H1 (cell line): ENCODE measurements around the gene KRTAP12-2. TPM values are rescaled to one million over a fixed set of nuclear protein-coding genes. Genes with fewer than 3 reads are reported as not detected.

Source experiments
- CTCF ChIA-PET: fragments of 300-600 bp; sonication (Branson Sonifier 250); formaldehyde crosslinking; loops from one replicate; lab custom pipeline; 2021; ENCODE audit not compliant: partially characterized antibody; lab: Charles Lee
- POLR2A ChIA-PET: fragments of 300-600 bp; sonication (Branson Sonifier 250); formaldehyde crosslinking; loops from one replicate; lab custom pipeline; 2021; ENCODE audit warnings: inconsistent platforms; ENCODE audit not compliant: partially characterized antibody; lab: Charles Lee
- DNase-seq, 2 experiments: peaks; one replicate each; pipeline versions ENCODE4 v3.0.0 to v3.0.0-alpha.2; 2010 to 2022; ENCODE audit warnings: low spot score in 2 of 2, low read depth in 1 of 2, mixed read lengths in 1 of 2
- FAIRE-seq: peaks from 2 replicates; lab custom pipeline; 2011; peaks lifted over from hg19 to GRCh38; lab: Jason Lieb, UNC
- H2AFZ ChIP-seq: 2 replicates; pipeline ENCODE4 v1.8.1; 2012; ENCODE audit warnings: low read length, inconsistent platforms
- H2AK5ac ChIP-seq: 2 replicates; pipeline ENCODE4 v1.6.1; 2013; ENCODE audit warnings: low read depth, low read length
- H2BK120ac ChIP-seq: replicated peaks from 2 replicates; pipeline ENCODE3; 2013; ENCODE audit warnings: low read depth, low read length, inconsistent platforms
- H2BK12ac ChIP-seq: 2 replicates; pipeline ENCODE4 v1.6.1; 2013; ENCODE audit warnings: low read depth, low read length
- H2BK15ac ChIP-seq: 2 replicates; pipeline ENCODE4 v1.6.1; 2013; ENCODE audit warnings: low read length
- H2BK20ac ChIP-seq: 2 replicates; pipeline ENCODE4 v1.6.1; 2013; ENCODE audit warnings: low read length
- H2BK5ac ChIP-seq: 2 replicates; pipeline ENCODE4 v1.6.1; 2013; ENCODE audit warnings: low read depth, low read length
- H3K14ac ChIP-seq: 2 replicates; pipeline ENCODE4 v1.6.1; 2013; ENCODE audit warnings: inconsistent platforms; ENCODE audit not compliant: insufficient read length
- H3K18ac ChIP-seq: 2 replicates; pipeline ENCODE4 v1.6.1; 2013; ENCODE audit warnings: low read length; ENCODE audit errors: extremely low read depth
- H3K23ac ChIP-seq: 2 replicates; pipeline ENCODE4 v1.6.1; 2013; ENCODE audit warnings: inconsistent platforms; ENCODE audit not compliant: insufficient read length
- H3K23me2 ChIP-seq: 2 replicates; pipeline ENCODE4 v1.6.1; 2013; ENCODE audit warnings: low read depth, low read length
- H3K27ac ChIP-seq: 2 replicates; pipeline ENCODE4 v1.6.1; 2011; ENCODE audit warnings: low read depth, low read length, inconsistent platforms
- H3K27me3 ChIP-seq, 4 experiments: replicated peaks in 1 of 4; 1 replicate in 1 of 4; 2 replicates in 3 of 4; pipeline versions ENCODE4 v1.6.1 to v1.8.1; 2011 to 2013; ENCODE audit warnings: low read length in 3 of 4, mild to moderate bottlenecking in 3 of 4, inconsistent platforms in 2 of 4, mixed read lengths in 2 of 4, moderate library complexity in 1 of 4; ENCODE audit not compliant: control insufficient read depth in 3 of 4, insufficient read depth in 3 of 4; ENCODE audit errors: extremely low read depth in 1 of 4
- H3K36me3 ChIP-seq, 4 experiments: 2 replicates each; pipeline versions ENCODE4 v1.6.1 to v1.8.1; 2011 to 2013; ENCODE audit warnings: mild to moderate bottlenecking in 4 of 4, low read length in 3 of 4, moderate library complexity in 2 of 4, control low read depth in 1 of 4, inconsistent platforms in 1 of 4; ENCODE audit not compliant: insufficient read depth in 4 of 4, control insufficient read depth in 2 of 4
- H3K4ac ChIP-seq: replicated peaks from 2 replicates; pipeline ENCODE3; 2013; ENCODE audit warnings: low read length, low read depth, mixed read lengths, inconsistent platforms; ENCODE audit not compliant: insufficient read length
- H3K4me1 ChIP-seq, 4 experiments: replicated peaks in 1 of 4; 1 replicate in 1 of 4; 2 replicates in 3 of 4; pipeline versions ENCODE4 v1.6.1 to v1.8.1; 2011 to 2013; ENCODE audit warnings: low read length in 3 of 4, inconsistent platforms in 2 of 4, mixed read lengths in 1 of 4; ENCODE audit not compliant: insufficient read depth in 4 of 4, control insufficient read depth in 3 of 4
- H3K4me2 ChIP-seq, 2 experiments: 2 replicates each; pipeline versions ENCODE4 v1.6.1 to v1.8.1; 2011 to 2013; ENCODE audit warnings: low read depth in 2 of 2, low read length in 2 of 2, control low read depth in 1 of 2, inconsistent platforms in 1 of 2, mild to moderate bottlenecking in 1 of 2; ENCODE audit not compliant: insufficient read depth in 1 of 2
- H3K4me3 ChIP-seq, 4 experiments: fragments of 200-600, 300-600 bp in 1 of 4; sonication (generic), shearing (Covaris generic), sonication (Bioruptor Twin) in 1 of 4; 2 replicates each; pipeline versions ENCODE4 v1.5.1 to v1.8.1; 2011 to 2016; ENCODE audit warnings: low read length in 4 of 4, low read depth in 3 of 4, control low read depth in 2 of 4, inconsistent platforms in 2 of 4, mild to moderate bottlenecking in 2 of 4, mixed read lengths in 1 of 4, moderate library complexity in 1 of 4; ENCODE audit not compliant: insufficient read depth in 2 of 4; ENCODE audit errors: extremely low read depth in 1 of 4
- H3K56ac ChIP-seq: replicated peaks from 2 replicates; pipeline ENCODE3; 2013; ENCODE audit warnings: low read depth, mild to moderate bottlenecking, mixed read lengths, low read length, inconsistent platforms; ENCODE audit not compliant: insufficient read length
- H3K79me1 ChIP-seq: 2 replicates; pipeline ENCODE4 v1.6.1; 2013; ENCODE audit warnings: low read depth, low read length, control low read depth
- H3K79me2 ChIP-seq, 2 experiments: 2 replicates each; pipeline versions ENCODE4 v1.6.1 to v1.8.1; 2012 to 2013; ENCODE audit warnings: low read length in 2 of 2, mild to moderate bottlenecking in 2 of 2, inconsistent platforms in 1 of 2; ENCODE audit not compliant: insufficient read depth in 2 of 2, control insufficient read depth in 1 of 2
- H3K9ac ChIP-seq, 4 experiments: replicated peaks in 1 of 4; 1 replicate in 1 of 4; 2 replicates in 3 of 4; pipeline versions ENCODE4 v1.6.1 to v1.8.1; 2011 to 2013; ENCODE audit warnings: low read depth in 3 of 4, low read length in 3 of 4, control low read depth in 2 of 4, mild to moderate bottlenecking in 2 of 4, moderate library complexity in 2 of 4, inconsistent platforms in 1 of 4; ENCODE audit errors: extremely low read depth in 1 of 4
- H3K9me3 ChIP-seq, 2 experiments: 2 replicates each; pipeline versions ENCODE4 v1.6.1 to v1.8.1; 2012 to 2013; ENCODE audit warnings: mild to moderate bottlenecking in 2 of 2, moderate library complexity in 2 of 2, control low read depth in 1 of 2, inconsistent platforms in 1 of 2, low read depth in 1 of 2, low read length in 1 of 2, mixed read lengths in 1 of 2; ENCODE audit not compliant: insufficient read depth in 2 of 2
- H4K20me1 ChIP-seq, 2 experiments: replicated peaks in 1 of 2; 2 replicates each; pipeline versions ENCODE3 to v1.8.1; 2011 to 2013; ENCODE audit warnings: inconsistent platforms in 2 of 2, low read length in 2 of 2, mild to moderate bottlenecking in 1 of 2; ENCODE audit not compliant: insufficient read depth in 2 of 2, control insufficient read depth in 1 of 2
- H4K5ac ChIP-seq: 2 replicates; pipeline ENCODE4 v1.6.1; 2013; ENCODE audit warnings: low read length, low read depth, mixed read lengths, inconsistent platforms; ENCODE audit not compliant: insufficient read length
- H4K8ac ChIP-seq: 2 replicates; pipeline ENCODE4 v1.8.0; 2013; ENCODE audit warnings: mild to moderate bottlenecking, moderate library complexity, low read length, inconsistent platforms; ENCODE audit not compliant: insufficient read depth; ENCODE audit errors: extremely low read depth
- H4K91ac ChIP-seq: replicated peaks from 2 replicates; pipeline ENCODE3; 2013; ENCODE audit warnings: low read length, mixed read lengths, inconsistent platforms; ENCODE audit not compliant: insufficient read length
- CBX5 ChIP-seq: fragments of 300-800, 300-1000 bp; sonication (generic); IDR thresholded peaks from 2 replicates; pipeline ENCODE4 v1.7.1; 2016; ENCODE audit warnings: antibody characterized with exemption, low read length, low read depth
- CTCF ChIP-seq, 3 experiments: IDR thresholded peaks; 1 replicate in 2 of 3; 2 replicates in 1 of 3; pipeline versions ENCODE4 v1.5.1 to v1.6.1; 2011; ENCODE audit warnings: low read length in 3 of 3, mild to moderate bottlenecking in 3 of 3, inconsistent platforms in 2 of 3, low read depth in 1 of 3, moderate library complexity in 1 of 3; ENCODE audit not compliant: insufficient read depth in 1 of 3; ENCODE audit errors: control extremely low read depth in 1 of 3
- KDM5A ChIP-seq: fragments of 200-600 bp; IDR thresholded peaks from 2 replicates; pipeline ENCODE4 v1.7.1; 2012; ENCODE audit warnings: mild to moderate bottlenecking, low read length, inconsistent platforms, mixed read lengths
- POU5F1 ChIP-seq: IDR thresholded peaks from 2 replicates; pipeline ENCODE4 v1.6.1; 2011; ENCODE audit warnings: low read depth, mild to moderate bottlenecking, low read length, moderate library complexity
- RAD21 ChIP-seq, 2 experiments: IDR thresholded peaks in 1 of 2; conservative IDR thresholded peaks in 1 of 2; 2 replicates each; pipeline ENCODE4 v1.6.1; 2011; ENCODE audit warnings: low read depth in 2 of 2, low read length in 2 of 2, improper control_type of control experiment in 1 of 2, inconsistent platforms in 1 of 2, mild to moderate bottlenecking in 1 of 2, moderate library complexity in 1 of 2
- RXRA ChIP-seq: IDR thresholded peaks from 2 replicates; pipeline ENCODE4 v1.6.1; 2011; ENCODE audit warnings: low read depth, mild to moderate bottlenecking, low read length, moderate library complexity; ENCODE audit not compliant: insufficient read depth
- SP2 ChIP-seq: IDR thresholded peaks from 2 replicates; pipeline ENCODE4 v1.6.1; 2012; ENCODE audit warnings: mild to moderate bottlenecking, low read length, inconsistent platforms
- WGBS, 2 experiments: shearing (Covaris generic) in 1 of 2; methylation state at CpG; one replicate each; pipeline versions ENCODE4 v1.1.6 to v1.1.7; 2013 to 2015; ENCODE audit warnings: low lambda C conversion rate in 2 of 2, mixed read lengths in 2 of 2, inconsistent platforms in 1 of 2, low coverage in 1 of 2, missing lambda C conversion rate in 1 of 2; ENCODE audit not compliant: insufficient replicate concordance in 2 of 2, insufficient coverage in 1 of 2, insufficient read length in 1 of 2; ENCODE audit errors: extremely low coverage in 1 of 2, missing lambda C conversion rate in 1 of 2; 5-methylcytosine and 5-hydroxymethylcytosine counted together
- polyA plus RNA-seq, 7 experiments: library from polyadenylated mRNA; depleted of rRNA in 3 of 7; stranded (reverse) in 5 of 7; unstranded in 2 of 7; fragments of >200 nt in 5 of 7; fragments of 200-250 nt in 2 of 7; gene quantifications; 1 replicate in 5 of 7; 2 replicates in 1 of 7; 4 replicates in 1 of 7; pipeline versions ENCODE4 v1.2.1 to v1.2.3, GENCODE V29; 2011 to 2013; ENCODE audit warnings: missing spikeins in 2 of 7, mixed read lengths in 2 of 7
- total RNA-seq: library from RNA; stranded (reverse); fragmentation: NEBNext Ultra II Directional; extraction: Animal tissue kit (Norgen Biotek cat#: 25700); gene quantifications from 2 replicates; pipeline ENCODE4 v1.2.1, GENCODE V29; 2021

The KRTAP12-2 gene
- total and polyA plus RNA-seq, 2 of the 8 experiments (the other 6 are each of a cell fraction or from before 2014, with no cell fraction given): 0.50 TPM; not detected in 1

- Histone ChIP-seq H2AK5ac (no peak overlapping the region), H3K4ac (no peak overlapping the region), H3K18ac (no peak overlapping the region), H3K4me3 (no peak overlapping the region), H2BK5ac (no peak overlapping the region), H3K4me2 (no peak overlapping the region), H3K23me2 (no peaks in the 10 kb centered on the region; the same call in 1 of the 2 replicates), H3K27ac (no peak overlapping the region), H4K5ac (no peak overlapping the region), H4K20me1 (peaks cover 0 to 3% of the 10 kb centered on the region in 2 experiments), H3K9me3 (peaks cover 3 to 8% of the 10 kb centered on the region in 2 experiments; a peak in 2 of 4 replicates), H2BK15ac (no peak overlapping the region), H4K91ac (no peak overlapping the region), H4K8ac (no peak overlapping the region), H2BK20ac (no peak overlapping the region), H3K14ac (no peak overlapping the region), H3K79me1 (no peaks in the 10 kb centered on the region), H3K27me3 (no peaks in the 10 kb centered on the region), H3K36me3 (no peaks in the 10 kb centered on the region), H2AFZ (no peak overlapping the region), H2BK120ac (no peak overlapping the region), H3K79me2 (no peaks in the 10 kb centered on the region), H2BK12ac (no peak overlapping the region), H3K23ac (no peak overlapping the region), H3K4me1 (no peaks in the 10 kb centered on the region; a peak in 1 of 7 replicates), H3K9ac (no peak overlapping the region), H3K56ac (no peak overlapping the region)
- CTCF ChIA-PET: no interaction called here
- FAIRE-seq (no peak), DNase-seq (no peak)
- POLR2A ChIA-PET: no interaction called here
- TF ChIP-seq RXRA: no peak
- no peak for TF ChIP-seq POU5F1
- no peak for TF ChIP-seq SP2
- TF ChIP-seq CBX5: no peak
- TF ChIP-seq RAD21 (IDR thresholded peaks at IDR 0.05 in 1 of 2, conservative IDR thresholded peaks at IDR 0.05 in 1 of 2; ENCODE audit: low read depth in 2 of 2, low read length in 2 of 2): no peak
- TF ChIP-seq CTCF (IDR thresholded peaks at IDR 0.05; ENCODE audit: control extremely low read depth in 1 of 3, insufficient read depth in 1 of 3, low read depth in 1 of 3, low read length in 3 of 3): no peak
- TF ChIP-seq KDM5A: no peak
- WGBS, 2 experiments: 94% methylated on average over 6 of the region's 12 CpGs; no CpG with 5 or more reads in 1 of the 2 experiments
Observed at GRCh38 chr21:44639331-44639655, 27.4 kb downstream of the KRTAP12-2 start.
